D341Med (cell line): ENCODE data around the gene SYT8.

ENCODE experiments used
- DNase-seq: peaks from one replicate; pipeline ENCODE4 v3.0.0; 2012; ENCODE audit warnings: low spot score

SYT8 gene

DNA sequence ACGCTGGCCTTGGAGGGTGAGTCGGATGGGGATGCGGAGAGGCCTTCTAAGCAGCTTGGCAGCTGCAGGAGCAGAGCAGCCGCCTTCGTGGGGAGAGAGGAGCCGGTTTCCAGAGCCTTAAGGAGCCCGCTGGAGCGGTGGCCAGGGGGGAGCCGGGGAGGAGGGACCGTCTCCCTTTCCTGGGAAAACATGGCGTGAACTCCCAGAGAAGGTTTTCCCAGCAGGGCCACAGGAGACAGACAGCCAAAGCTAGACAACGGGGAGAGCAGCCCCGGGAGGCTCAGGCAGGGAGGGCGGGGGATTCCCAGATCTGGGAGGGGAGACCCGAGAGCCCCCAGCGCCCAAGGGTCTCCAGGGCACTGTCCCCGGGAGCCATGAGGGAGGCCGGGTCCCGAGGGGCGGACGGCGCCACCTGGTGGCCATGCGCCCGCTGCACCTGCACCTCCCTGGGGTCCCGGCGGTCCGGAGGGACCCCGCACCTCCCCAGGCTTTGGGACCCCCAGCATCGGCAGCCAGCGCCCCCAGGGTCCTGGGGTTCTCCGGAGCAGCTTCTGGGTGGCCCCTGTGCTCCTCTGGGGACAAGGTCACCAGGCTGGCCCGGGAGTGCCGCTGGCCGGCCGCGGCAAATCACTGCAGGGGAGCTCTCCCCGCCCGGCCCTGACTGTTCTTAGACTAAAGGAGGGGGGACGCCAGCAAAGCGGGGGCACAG is 2.4 kb upstream of the SYT8 start:
- peak; percentile 89 for DNase-seq

DNA sequence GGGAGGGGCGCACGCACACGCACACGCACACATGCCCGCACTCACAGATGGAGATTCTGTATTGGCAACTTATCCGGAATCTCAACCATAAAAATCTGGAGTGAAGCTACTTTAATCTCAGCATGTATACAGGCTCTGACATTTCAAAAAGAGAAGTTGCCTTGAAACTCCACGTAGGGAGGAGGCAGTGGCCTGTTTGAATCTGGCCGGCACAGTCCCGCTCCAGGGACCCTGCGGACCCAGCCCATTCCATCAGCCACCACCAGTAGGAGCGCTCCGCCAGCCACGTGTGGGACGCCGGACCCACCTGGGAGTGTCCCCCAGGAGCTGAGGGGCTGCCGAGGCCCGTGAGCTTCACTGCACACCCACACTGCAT is 1.9 kb upstream of the SYT8 start:
- no peak for DNase-seq

DNA sequence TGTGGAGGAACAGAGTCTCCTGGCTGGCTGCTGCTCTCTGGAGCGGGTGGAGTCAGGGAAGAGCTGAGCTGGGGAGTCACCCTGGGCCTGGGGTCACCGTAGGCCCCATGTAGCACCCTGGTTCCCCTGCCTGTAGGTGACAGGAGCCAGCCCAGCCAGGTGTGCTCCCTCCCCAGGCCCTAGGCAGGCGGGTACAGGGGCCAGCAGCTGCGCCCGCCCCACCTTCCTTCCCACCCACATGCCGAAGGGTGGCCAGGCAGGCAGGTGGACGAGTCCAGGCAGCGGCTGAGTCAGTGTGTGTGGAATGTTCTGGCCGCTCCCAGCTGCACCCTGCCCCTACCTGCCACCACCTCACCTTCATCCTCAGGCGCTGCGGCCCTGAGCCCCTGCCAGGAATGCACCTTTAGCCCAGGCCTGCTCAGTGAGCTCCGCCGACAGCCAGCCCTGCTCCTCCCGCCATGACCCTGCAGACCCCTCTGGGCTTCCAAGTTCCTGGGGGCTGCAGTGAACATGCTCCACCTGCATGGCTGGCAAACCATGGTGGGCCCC is 654 bp upstream of the SYT8 start:
- DNase-seq = no peak

DNA sequence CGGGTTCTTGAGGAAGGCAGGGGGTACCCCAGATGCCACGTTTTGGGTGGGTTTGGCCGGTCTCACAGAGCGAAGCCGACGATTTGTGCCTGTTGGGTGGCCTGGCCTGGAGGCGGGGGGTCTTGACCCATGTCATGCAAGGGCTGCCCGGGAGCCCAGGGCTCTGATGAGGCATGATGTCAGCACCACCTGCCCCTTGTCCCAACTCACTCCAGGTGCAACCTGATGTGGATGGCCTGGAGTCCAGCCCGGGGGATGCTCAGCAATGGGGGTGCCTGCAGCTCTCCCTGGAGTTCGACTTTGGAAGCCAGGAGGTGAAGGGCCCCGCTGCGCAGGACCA is 851 bp downstream of the SYT8 start:
- DNase-seq = no peak

DNA sequence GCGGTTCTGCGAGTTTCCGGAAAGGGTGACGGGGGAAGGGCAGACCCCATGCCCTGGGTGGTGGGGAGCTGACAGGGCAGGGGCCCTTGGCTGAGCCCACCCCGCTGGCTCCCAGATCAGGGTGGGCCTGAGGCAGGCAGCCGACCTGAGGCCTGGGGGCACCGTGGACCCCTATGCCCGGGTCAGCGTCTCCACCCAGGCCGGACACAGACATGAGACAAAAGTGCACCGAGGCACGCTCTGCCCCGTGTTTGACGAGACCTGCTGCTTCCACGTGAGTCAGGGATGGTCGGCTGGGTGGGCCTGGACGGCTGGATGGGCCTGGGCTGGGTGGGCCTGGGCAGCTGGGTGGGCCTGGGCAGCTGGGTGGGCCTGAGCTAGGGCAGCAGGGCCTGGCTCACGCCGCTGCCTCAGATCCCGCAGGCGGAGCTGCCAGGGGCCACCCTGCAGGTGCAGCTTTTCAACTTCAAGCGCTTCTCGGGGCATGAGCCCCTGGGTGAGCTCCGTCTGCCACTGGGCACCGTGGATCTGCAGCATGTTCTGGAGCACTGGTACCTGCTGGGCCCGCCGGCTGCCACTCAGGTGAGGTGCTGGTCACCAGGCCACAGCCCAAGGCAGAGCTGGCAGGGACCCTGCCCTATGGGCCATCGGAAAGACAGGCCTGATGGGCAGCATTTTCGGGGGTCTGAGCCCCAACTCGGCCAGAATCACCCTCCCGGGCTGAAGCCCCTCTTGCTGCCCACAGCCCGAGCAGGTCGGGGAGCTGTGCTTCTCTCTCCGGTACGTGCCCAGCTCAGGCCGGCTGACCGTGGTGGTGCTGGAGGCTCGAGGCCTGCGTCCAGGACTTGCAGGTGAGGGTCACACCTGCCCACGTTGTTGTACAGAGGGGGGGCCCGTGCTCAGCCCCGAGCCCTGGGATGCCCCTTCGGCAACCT is 1.5 kb downstream of the SYT8 start:
- no peak for DNase-seq

DNA sequence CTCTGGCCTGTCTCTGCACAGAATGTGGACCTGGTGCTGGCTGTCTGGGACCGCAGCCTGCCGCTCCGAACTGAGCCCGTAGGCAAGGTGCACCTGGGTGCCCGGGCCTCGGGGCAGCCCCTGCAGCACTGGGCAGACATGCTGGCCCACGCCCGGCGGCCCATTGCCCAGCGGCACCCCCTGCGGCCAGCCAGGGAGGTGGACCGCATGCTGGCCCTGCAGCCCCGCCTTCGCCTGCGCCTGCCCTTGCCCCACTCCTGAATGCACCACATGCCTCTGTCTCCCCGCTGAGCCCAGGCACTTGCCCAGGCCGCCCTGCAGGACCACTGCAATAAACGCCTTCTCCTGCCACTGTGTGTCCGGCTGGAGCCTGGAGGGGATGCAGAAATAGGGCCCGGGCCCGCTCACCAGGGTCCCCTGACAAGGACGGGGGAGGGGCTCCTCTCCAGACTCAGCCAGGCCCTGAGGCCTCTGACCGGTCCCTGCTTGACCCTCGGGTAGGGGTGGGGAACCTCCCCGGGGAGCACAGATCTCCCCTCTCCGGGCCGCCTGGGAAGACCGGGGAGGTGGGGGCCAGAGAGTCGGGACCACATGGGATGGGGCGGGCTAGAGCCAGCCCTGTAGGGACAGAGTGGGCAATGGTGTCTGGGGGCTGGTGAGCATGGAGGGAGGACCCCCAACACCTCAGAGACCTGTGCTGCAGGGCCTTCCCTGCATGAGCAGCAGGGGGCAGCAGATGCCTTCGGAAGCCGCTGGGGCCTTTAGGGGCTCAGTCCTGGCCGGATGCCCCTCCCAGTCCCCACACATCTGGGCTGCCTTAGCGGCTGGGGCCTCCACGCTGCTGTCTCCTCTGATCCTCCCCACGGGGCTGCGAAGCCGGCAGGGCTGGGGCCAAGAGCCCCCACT is 2.6 kb downstream of the SYT8 start:
- DNase-seq = peak; percentile 81

DNA sequence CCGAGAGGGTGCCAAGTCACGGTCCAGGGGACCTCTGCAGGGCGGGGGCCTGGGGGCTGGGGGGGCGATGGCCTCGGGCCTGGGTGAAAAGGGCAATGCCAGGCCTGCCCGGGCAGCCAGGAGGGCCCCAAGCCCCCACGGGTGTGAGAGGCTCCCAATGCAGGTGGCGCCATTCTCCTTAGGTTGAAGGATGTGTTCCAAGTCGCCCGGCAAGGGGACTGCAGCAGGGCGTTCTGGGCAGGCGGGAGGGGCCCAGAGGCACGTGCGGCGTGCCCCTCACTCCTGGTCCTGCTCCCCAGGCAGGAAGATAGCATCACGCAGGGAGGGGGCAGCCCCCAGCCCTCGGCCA is 3.3 kb downstream of the SYT8 start:
- DNase-seq = no peak

DNA sequence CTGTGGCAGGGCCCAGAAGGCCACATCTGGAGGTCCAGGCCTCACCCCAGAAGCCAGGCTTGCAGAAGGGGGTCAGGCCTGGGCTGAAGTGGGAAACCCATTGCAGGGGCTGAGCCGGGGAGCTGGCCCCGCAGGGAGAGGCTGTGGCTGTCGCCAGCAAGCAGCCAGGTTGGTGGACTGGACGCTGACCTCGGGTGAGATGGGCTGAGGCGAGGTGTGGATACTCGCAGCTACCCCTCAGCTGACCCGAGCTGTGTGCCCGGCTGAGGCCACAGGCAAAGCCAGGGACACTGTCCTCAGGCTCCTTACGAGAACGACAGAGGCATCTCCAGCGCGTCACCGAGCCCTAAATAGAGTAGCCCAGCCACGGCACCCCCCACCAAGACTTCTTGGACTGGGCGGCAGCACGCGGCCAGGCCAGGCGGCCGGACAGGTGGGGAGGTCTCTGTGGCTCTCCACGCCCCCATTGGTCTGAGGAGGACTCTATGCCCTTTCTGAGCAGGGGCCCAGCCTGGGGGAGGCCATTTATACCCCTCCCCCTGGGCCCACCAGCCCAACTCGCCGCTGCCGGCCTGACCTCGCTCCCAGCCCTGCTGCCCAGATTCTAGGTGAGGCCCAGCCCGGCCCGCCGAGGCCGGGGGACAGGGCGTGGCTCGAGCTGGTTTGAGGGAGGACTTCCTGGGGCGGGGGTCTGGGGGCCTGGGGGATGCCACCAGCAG is 3.8 kb downstream of the SYT8 start, which contains the start of gene TNNI2:
TNNI2 (plus strand) TSS at position 556 of the 719 bp plus-strand sequence. CDS start 716 bp downstream, outside the sequence.
- DNase-seq = no peak

DNA sequence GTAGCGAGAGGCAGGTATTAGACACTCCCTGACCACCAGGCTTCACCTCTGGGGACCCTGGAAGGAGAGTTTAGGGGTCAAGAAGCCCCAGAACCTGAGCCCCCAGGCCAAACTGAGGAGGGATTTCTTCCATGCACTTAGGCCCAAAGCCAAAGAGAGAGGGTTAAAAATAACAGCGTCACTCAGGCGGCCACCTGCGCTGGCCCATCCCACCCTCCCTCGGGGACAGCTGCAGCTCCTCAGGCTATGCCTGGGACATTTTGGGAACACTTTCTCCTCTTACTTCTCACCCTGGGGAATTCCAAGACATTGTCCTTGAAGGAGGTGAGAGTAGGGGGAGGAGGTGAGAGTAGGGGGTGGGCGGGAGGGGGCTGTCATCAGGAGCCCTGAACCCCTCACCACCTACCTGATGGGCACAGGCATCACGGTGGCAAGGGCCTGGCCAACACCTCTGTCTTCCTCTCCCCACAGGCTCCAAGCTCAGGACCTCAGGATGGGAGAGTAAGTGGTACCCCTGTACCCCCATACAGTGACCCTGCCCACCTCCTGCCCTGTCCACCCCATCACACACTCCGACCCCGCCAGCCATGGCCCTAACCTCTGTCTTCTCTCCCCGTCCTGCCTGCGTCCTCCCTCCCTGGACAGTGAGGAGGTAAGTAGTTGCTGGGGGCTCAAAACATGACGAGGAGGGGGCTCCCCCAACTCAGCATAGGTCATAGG is 4.6 kb downstream of the SYT8 start:
- DNase-seq = no peak

DNA sequence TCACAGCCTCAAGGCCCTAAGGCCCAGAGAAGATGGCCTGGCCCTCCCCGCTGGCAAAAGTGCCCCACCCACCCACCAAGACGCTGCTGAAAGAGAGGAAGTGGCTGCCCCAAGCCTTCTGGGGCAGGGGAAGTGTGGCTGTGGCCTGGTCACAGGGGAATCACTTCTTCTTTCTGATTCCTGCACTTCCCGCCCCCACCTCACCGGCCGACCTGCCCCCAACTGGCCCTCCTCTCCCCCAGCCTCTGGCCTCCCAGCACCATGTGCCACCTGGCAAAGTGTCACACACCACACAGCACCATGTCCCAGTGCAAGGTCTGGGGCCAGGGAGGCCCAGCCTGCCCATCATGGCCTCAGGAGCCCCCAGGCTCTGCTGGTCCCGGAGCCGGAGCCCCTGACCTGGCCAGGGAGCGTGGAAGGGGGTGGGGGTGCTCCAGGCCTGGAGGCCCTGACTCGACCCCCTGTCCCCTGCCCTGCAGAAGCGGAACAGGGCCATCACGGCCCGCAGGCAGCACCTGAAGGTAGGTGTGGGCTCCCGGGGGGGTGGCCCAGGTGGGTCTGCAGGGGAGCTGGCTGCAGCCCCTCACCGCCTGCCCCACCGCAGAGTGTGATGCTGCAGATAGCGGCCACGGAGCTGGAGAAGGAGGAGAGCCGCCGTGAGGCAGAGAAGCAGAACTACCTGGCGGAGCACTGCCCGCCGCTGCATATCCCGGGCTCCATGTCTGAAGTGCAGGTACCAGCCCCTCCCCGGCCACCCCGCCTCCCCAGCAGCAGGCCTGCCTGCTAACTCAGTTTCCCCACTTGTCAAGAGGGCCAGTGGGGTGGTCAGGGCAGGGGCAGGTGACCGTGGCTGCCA is 5.4 kb downstream of the SYT8 start:
- no peak for DNase-seq

DNA sequence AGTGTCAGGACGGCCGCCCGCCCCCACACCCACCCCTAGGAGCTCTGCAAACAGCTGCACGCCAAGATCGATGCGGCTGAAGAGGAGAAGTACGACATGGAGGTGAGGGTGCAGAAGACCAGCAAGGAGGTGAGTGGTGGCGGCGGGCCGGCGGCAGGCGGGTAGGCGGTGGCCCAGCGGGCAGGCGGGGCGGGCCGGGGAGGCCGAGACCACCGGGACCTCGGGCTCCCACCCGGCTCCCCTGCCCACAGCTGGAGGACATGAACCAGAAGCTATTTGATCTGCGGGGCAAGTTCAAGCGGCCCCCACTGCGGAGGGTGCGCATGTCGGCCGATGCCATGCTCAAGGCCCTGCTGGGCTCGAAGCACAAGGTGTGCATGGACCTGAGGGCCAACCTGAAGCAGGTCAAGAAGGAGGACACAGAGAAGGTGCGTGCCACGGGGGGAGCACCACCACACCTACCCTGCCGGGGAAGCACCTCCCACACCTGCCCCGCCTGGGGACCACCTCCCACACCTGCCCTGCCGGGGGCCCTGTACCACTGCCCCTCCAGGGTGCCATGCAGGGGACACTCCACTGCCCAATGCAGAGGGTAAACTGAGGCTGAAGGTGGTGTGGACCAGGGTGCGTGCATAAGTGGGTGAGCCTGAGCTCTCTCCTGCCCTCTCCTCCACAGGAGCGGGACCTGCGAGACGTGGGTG is 6.1 kb downstream of the SYT8 start:
- DNase-seq = no peak

DNA sequence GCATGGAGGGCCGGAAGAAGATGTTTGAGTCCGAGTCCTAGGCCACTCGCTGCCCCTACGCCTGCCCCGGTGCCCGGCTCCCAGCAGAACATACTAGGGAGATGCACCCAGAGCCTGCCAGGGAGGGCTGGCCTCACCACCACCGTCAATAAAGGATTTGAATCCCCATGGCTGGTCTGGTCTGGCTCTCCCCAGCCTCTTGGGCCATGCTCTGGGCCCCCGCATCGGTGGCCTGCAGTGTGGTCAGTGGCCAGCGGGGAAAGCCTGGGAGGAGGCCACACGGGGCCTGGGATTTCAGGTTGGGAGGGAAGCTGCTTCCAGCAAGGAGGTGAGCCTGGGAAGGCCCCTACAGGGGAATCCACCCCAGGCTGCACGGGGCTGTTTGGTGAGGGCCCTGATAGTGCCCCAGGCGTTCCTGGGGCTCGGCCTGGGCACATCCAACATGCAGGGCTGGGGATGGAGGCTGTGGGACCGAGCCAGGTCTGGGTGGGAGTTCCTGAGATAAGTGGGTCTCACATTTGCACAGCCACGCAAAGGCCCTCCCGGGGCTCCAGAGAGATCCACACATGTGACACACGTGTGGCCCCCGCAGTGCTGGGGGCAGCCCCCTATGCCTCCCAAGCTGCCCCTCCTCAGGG is 6.8 kb downstream of the SYT8 start:
- DNase-seq = no peak

DNA sequence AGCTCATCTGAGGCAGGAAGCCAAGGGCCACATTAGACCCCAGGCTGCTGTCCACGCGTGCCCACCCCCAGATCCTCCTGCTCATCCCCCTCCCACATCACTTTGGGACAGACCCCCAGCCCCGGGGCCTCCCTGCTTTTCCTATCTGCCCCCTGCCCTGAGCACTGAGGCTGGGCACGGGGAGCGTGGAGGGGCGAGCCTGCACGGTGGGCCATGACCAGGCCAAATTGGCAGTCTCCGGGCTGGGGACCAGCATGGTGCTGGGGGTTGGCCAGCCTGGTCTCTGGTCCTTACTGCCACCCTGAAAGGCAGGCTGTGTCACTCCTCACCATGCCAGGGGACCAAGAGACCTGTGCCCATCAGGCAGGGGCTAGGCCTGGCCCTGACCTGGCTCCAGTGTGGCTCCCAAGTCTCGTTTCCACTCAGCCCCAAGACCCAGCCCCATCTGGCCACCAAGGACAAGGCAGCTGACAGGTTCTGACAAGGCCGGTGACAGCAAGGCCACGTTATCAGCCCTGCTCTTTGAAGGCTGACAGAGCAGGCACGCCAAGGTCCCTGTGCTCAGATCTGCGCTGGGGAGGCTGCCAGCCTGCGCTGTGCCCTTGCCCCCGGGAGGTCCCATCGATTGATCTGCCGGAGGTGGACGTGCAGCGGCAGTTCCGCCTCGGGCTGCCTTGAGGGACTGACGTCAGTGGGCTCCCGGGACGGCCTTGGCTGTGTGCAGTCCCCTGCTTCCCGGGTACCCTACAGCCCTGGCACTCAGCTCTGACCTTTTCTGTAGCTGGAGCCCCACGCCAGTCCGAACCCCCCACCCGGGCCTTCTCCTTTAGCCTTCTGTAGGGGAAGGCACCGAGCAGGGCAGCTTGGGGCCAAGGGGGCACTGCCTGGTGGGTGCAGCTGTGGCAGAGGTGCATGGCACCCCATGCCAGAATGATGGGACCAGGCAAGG is 7.6 kb downstream of the SYT8 start:
- DNase-seq = no peak

DNA sequence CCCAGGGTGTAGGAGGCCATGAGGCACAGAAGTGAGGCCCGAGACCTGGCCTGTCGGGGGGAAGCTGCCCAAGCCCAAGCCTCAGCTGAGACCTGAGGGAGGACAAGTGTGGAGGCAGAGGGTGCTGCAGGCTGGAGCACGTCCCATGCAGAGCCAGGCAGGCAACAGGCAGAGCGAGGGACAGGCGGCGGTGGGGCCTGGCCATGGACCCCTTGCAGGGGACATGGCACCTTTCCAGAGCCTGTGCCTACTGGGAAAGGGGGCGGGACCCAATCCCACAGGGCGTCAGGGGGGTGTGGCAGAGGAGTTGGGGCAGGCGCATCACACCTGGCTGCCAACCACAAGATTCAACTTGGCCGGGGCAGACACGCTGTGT is 8.3 kb downstream of the SYT8 start:
- DNase-seq = no peak

DNA sequence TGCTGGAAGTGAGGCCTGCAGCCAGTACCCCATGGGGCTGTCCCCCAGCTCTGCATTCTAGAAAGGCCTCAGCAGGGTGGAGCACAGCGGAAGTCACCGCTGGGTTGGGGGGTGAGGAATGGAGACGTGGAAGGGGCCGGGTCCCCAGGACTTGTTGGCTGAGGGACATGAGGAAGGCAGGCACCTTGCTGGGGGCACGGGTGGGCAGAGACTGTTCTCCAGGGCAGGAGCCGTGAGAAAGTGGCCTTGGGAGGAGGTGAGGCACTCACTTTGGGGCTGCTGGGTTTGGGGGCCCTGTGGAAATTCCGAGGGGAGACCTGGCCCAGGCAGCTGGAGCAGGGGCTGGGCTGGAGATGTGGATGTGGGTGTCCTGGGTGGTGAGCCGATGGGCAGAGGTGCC is 9.0 kb downstream of the SYT8 start:
- DNase-seq = no peak

DNA sequence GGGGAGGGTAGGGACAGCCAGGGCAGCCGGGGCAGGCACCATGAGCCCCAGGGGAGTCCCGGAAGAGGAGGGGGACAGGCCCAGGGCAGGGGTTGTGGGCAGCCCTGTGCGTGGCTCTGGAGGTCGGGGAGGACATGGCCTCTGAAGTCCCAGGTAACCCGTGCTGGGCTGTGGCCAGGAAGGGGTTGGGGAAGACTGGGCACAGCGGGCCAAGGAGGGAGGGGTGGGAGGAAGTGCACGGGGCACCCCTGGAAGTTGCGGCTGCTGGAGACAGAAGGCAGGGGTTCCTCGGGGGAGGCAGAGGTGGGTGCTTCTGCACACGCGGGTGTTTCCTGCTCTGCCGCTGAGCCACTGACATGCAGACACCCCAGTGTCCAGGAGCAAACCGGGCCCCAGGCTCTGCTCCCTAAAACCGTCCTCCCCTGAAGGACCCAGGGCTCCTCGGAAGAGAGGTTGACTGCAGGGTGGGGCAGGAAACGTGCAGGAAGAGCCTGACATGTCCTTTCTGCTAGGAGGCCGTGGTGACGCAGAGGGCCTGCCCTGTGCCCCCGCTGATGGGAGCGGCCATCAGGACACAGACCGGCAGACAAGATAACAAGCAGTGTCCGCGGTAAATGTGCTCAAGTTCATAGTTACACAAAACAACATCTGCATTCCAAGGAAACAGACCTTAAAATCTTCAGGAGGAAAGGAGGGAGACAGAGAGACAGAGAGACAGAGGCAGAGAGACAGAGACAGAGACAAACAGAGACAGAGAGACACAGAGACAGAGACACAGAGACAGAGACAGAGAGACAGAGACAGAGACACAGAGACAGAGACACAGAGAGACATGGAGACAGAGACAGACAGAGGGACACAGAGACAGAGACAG is 9.7 kb downstream of the SYT8 start:
- DNase-seq = no peak

DNA sequence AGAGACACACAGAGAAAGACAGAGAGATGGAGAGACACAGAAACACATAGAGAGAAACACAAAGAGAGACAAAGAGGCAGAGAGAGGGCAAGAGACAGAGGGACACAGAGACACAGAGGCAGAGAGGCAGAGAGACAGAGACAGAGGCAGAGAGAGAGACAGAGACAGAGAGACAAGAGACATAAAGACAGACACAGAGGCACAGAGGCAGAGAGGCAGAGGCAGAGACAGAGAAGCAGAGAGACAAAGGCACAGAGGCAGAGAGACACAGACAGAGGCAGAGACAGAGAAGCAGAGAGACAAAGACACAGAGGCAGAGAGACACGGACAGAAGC is 10.3 kb downstream of the SYT8 start:
- DNase-seq = no peak
